SK-N-SH treated with all-trans-retinoic acid at 6 μM for 48 hours (cell line): ENCODE results near the gene PSME3IP1.

Experiments
- CREB5 ChIP-seq: fragments of 250-450 bp; sonication (Bioruptor Pico); IDR thresholded peaks from 2 replicates; pipeline ENCODE4 v1.5.1; 2020; ENCODE audit warnings: low read depth, mild to moderate bottlenecking, moderate library complexity
- GLIS3 ChIP-seq: fragments of 250-450 bp; sonication (Bioruptor Pico); IDR thresholded peaks from 2 replicates; pipeline ENCODE4 v1.5.0; 2020; ENCODE audit warnings: mild to moderate bottlenecking, moderate library complexity
- RARB ChIP-seq: fragments of 250-450 bp; sonication (Bioruptor Pico); IDR thresholded peaks from 2 replicates; pipeline ENCODE4 v1.8.0; 2021; ENCODE audit warnings: mild to moderate bottlenecking, moderate library complexity
- ZFP3 ChIP-seq: fragments of 250-450 bp; sonication (Bioruptor Pico); IDR thresholded peaks from 2 replicates; pipeline ENCODE4 v1.5.0; 2020; ENCODE audit warnings: mild to moderate bottlenecking, moderate library complexity
- ZFP30 ChIP-seq: fragments of 450-650 bp; formaldehyde crosslinking; IDR thresholded peaks from 2 replicates; pipeline ENCODE4 v1.5.0; 2022; ENCODE audit warnings: mild to moderate bottlenecking, moderate library complexity
- ZNF565 ChIP-seq: fragments of 450-650 bp; formaldehyde crosslinking; conservative IDR thresholded peaks from 2 replicates; pipeline ENCODE4 v1.5.0; 2020; ENCODE audit warnings: low read depth, mild to moderate bottlenecking, moderate library complexity

- TF ChIP-seq ZNF565 (CRISPR knock-in tag) (no peak), ZFP30 (no peak), CREB5 (no peak), ZFP3 (CRISPR knock-in tag) (no peak), RARB (CRISPR knock-in tag) (no peak), GLIS3 (CRISPR knock-in tag) (no peak)
These were observed 61.7 kb downstream of the PSME3IP1 start for GRCh38 chr16:57123974-57124674.
